GM23248 (cell line): Measurements from ENCODE around the gene RASL12. TPM values are rescaled to one million over a fixed set of nuclear protein-coding genes. Genes with fewer than 3 reads are reported as not detected.
"Not testable (repeated sequence)": the region's sequence is repeated elsewhere in the genome, so short reads cannot be mapped to it uniquely, and the experiment has no call there.

ENCODE experiments used
- DNase-seq: peaks from one replicate; pipeline ENCODE4 v3.0.0-alpha.2; 2015
- H2AFZ ChIP-seq: fragments of 200-600 bp; sonication (generic); 2 replicates; pipeline ENCODE4 v1.6.1; 2016; ENCODE audit warnings: antibody characterized with exemption
- H3F3A ChIP-seq: fragments of 200-600 bp; sonication (generic); 2 replicates; pipeline ENCODE4 v1.6.1; 2016; ENCODE audit warnings: mild to moderate bottlenecking, antibody characterized with exemption, mixed run types; ENCODE audit not compliant: insufficient read depth
- H3K27ac ChIP-seq: fragments of 200-600 bp; sonication (generic); 2 replicates; pipeline ENCODE4 v1.5.1; 2016; ENCODE audit warnings: mild to moderate bottlenecking
- H3K27me3 ChIP-seq: fragments of 200-600 bp; sonication (generic); replicated peaks from 2 replicates; pipeline ENCODE4 v1.6.1; 2016; ENCODE audit warnings: mild to moderate bottlenecking; ENCODE audit not compliant: insufficient read depth
- H3K36me3 ChIP-seq: fragments of 200-600 bp; sonication (generic); 2 replicates; pipeline ENCODE4 v1.6.1; 2016; ENCODE audit warnings: low read depth, mild to moderate bottlenecking
- H3K4me1 ChIP-seq: fragments of 200-600 bp; sonication (generic); 2 replicates; pipeline ENCODE4 v1.6.1; 2016; ENCODE audit warnings: mild to moderate bottlenecking; ENCODE audit not compliant: insufficient read depth
- H3K4me2 ChIP-seq: fragments of 200-600 bp; sonication (generic); one replicate; pipeline ENCODE4 v1.6.1; 2016; ENCODE audit warnings: mild to moderate bottlenecking; ENCODE audit not compliant: unreplicated experiment
- H3K4me3 ChIP-seq: fragments of 200-600 bp; sonication (generic); 2 replicates; pipeline ENCODE4 v1.5.1; 2016; ENCODE audit warnings: mild to moderate bottlenecking
- H3K79me2 ChIP-seq: fragments of 200-600 bp; sonication (generic); 2 replicates; pipeline ENCODE4 v1.6.1; 2016; ENCODE audit warnings: mild to moderate bottlenecking; ENCODE audit not compliant: insufficient read depth
- H3K9ac ChIP-seq: fragments of 200-600 bp; sonication (generic); 2 replicates; pipeline ENCODE4 v1.6.1; 2016; ENCODE audit warnings: mild to moderate bottlenecking
- H3K9me2 ChIP-seq: fragments of 200-600 bp; sonication (generic); 2 replicates; pipeline ENCODE4 v1.6.1; 2016; ENCODE audit warnings: mixed run types, mild to moderate bottlenecking, moderate library complexity; ENCODE audit not compliant: insufficient read depth
- H3K9me3 ChIP-seq: fragments of 200-600 bp; sonication (generic); one replicate; pipeline ENCODE4 v1.6.1; 2017; ENCODE audit warnings: low read depth
- H4K20me1 ChIP-seq: fragments of 200-600 bp; sonication (generic); 2 replicates; pipeline ENCODE4 v1.6.0; 2016; ENCODE audit not compliant: insufficient read depth
- EZH2 ChIP-seq: fragments of 200-600 bp; sonication (generic); IDR thresholded peaks from 2 replicates; pipeline ENCODE4 v1.6.1; 2018; ENCODE audit warnings: antibody characterized with exemption, mild to moderate bottlenecking; ENCODE audit not compliant: insufficient read depth, poor library complexity, severe bottlenecking
- EZH2phosphoT487 ChIP-seq: fragments of 200-600 bp; sonication (generic); IDR thresholded peaks from 2 replicates; pipeline ENCODE4 v1.6.1; 2018; ENCODE audit warnings: antibody characterized with exemption, moderate library complexity, mild to moderate bottlenecking, low read depth; ENCODE audit not compliant: insufficient read depth
- WGBS, 2 experiments: methylation state at CpG; one replicate each; pipeline ENCODE4 v1.1.6; 2015 to 2017; ENCODE audit warnings: low lambda C conversion rate in 2 of 2, low coverage in 1 of 2; ENCODE audit errors: missing lambda C conversion rate in 2 of 2; 5-methylcytosine and 5-hydroxymethylcytosine counted together
- in situ Hi-C: fragments of 300-500 bp; cut with MboI; formaldehyde crosslinking; loops from 2 replicates; pipeline ENCODE4 v1.15.0; 2020
- polyA plus RNA-seq: library from polyadenylated mRNA; unstranded; fragments of >200 nt; fragmentation: Nextera tagmentation; extraction: Ambion mirVana; gene quantifications from 2 replicates; pipeline ENCODE4 v1.2.1, GENCODE V29; 2016
- total RNA-seq: library from RNA; depleted of rRNA; stranded (reverse); fragments of >200 nt; shearing (Covaris generic); gene quantifications from 2 replicates; pipeline ENCODE4 v1.2.3, GENCODE V29; 2014

RASL12 gene
- total and polyA plus RNA-seq, 2 experiments from 2014 or later = not detected

GRCh38 chr15:65079580-65079979 is 11.8 kb upstream of the RASL12 start:
- Histone ChIP-seq H3K9me2 (no peaks in the 10 kb centered on the region), H3K27me3 (peaks cover 12% of the 10 kb centered on the region; the same call in 1 of the 2 replicates), H3K79me2 (no peaks in the 10 kb centered on the region), H3K4me3 (no peak overlapping the region), H2AFZ (no peak overlapping the region), H3K9me3 (no peaks in the 10 kb centered on the region), H3K9ac (no peak overlapping the region), H3F3A (no peaks in the 10 kb centered on the region), H3K36me3 (no peaks in the 10 kb centered on the region), H3K27ac (no peak overlapping the region), H3K4me2 (no peak overlapping the region), H3K4me1 (no peaks in the 10 kb centered on the region), H4K20me1 (no peaks in the 10 kb centered on the region)
- TF ChIP-seq EZH2phosphoT487 = no peak
- no peak for TF ChIP-seq EZH2
- in situ Hi-C loops = no loop called here
- DNase-seq = no peak
- WGBS, 2 experiments = 72 to 76% methylated on average over 5 of the region's 5 CpGs

GRCh38 chr15:65077981-65078352 is 10.2 kb upstream of the RASL12 start:
- Histone ChIP-seq H3K27me3 (peaks cover 9% of the 10 kb centered on the region; the same call in 1 of the 2 replicates), H3K9me3 (no peaks in the 10 kb centered on the region), H4K20me1 (no peaks in the 10 kb centered on the region), H3K36me3 (no peaks in the 10 kb centered on the region), H3K9me2 (no peaks in the 10 kb centered on the region), H3K27ac (no peak overlapping the region), H3F3A (no peaks in the 10 kb centered on the region), H3K79me2 (no peaks in the 10 kb centered on the region), H3K4me2 (no peak overlapping the region), H3K9ac (no peak overlapping the region), H3K4me3 (no peak overlapping the region), H3K4me1 (no peaks in the 10 kb centered on the region), H2AFZ (peak overlapping the region; percentile 52; the same call in 1 of the 2 replicates)
- 9 to 10% methylated on average over 9 to 24 of the region's 24 CpGs for WGBS, 2 experiments
- peak; percentile 84 for DNase-seq
- in situ Hi-C loops = no loop called here
- TF ChIP-seq EZH2phosphoT487 (no peak), EZH2 (no peak)

- Histone ChIP-seq H3K36me3 (no peaks in the 10 kb centered on the region), H3K79me2 (no peaks in the 10 kb centered on the region), H3K4me1 (no peaks in the 10 kb centered on the region), H3K27me3 (peaks cover 9% of the 10 kb centered on the region; the same call in 1 of the 2 replicates), H4K20me1 (no peaks in the 10 kb centered on the region), H3K27ac (no peak overlapping the region), H3K4me2 (no peak overlapping the region), H2AFZ (no peak overlapping the region), H3K4me3 (no peak overlapping the region), H3F3A (no peaks in the 10 kb centered on the region), H3K9me3 (no peaks in the 10 kb centered on the region), H3K9me2 (no peaks in the 10 kb centered on the region), H3K9ac (no peak overlapping the region)
- in situ Hi-C loops = no loop called here
- TF ChIP-seq EZH2 (no peak), EZH2phosphoT487 (no peak)
- DNase-seq = no peak
- WGBS, 2 experiments = 49 to 53% methylated on average over 47 to 59 of the region's 85 CpGs
Measured at GRCh38 chr15:65077291-65077980, 9.6 kb upstream of the RASL12 start.

- Histone ChIP-seq H2AFZ (no peak within 1 kb of the TSS), H3K27ac (no peak within 1 kb of the TSS), H3K9me3 (no peaks in the 10 kb centered on the region), H3K4me1 (peaks cover 7% of the 10 kb centered on the region), H4K20me1 (no peaks in the 10 kb centered on the region), H3F3A (no peaks in the 10 kb centered on the region), H3K4me2 (no peak within 1 kb of the TSS), H3K4me3 (no peak within 1 kb of the TSS), H3K9ac (no peak within 1 kb of the TSS), H3K9me2 (no peaks in the 10 kb centered on the region), H3K79me2 (no peaks in the 10 kb centered on the region), H3K27me3 (peaks cover 9% of the 10 kb centered on the region; the same call in 1 of the 2 replicates), H3K36me3 (no peaks in the 10 kb centered on the region)
- DNase-seq = no peak
- WGBS, 2 experiments = 78 to 87% methylated on average over 40 to 57 of the region's 73 CpGs
- in situ Hi-C loops = no loop called here
- no peak for TF ChIP-seq EZH2phosphoT487
- no peak for TF ChIP-seq EZH2
Measured at GRCh38 chr15:65076486-65077290, 8.9 kb upstream of the RASL12 start, which contains the start of gene KBTBD13. KBTBD13 (plus strand) TSS chr15:65076746; CDS start chr15:65076816, 70 bp downstream.

- in situ Hi-C loops, H4K20me1 ChIP-seq, H3K27me3 ChIP-seq, H3F3A ChIP-seq, H3K9me3 ChIP-seq, H2AFZ ChIP-seq, H3K36me3 ChIP-seq, H3K27ac ChIP-seq, H3K9ac ChIP-seq, DNase-seq, H3K4me2 ChIP-seq, H3K79me2 ChIP-seq, H3K9me2 ChIP-seq, H3K4me3 ChIP-seq: not testable (repeated sequence)
- H3K4me1 ChIP-seq = peaks cover 10% of the 10 kb centered on the region
- 94 to 96% methylated on average over 12 of the region's 12 CpGs for WGBS, 2 experiments
Measured at GRCh38 chr15:65075607-65076395, 8.0 kb upstream of the RASL12 start.

- H4K20me1 ChIP-seq, H2AFZ ChIP-seq, in situ Hi-C loops, H3K4me3 ChIP-seq, H3K27ac ChIP-seq, H3K36me3 ChIP-seq, H3K9me3 ChIP-seq, H3F3A ChIP-seq, DNase-seq, H3K9ac ChIP-seq, H3K79me2 ChIP-seq, H3K27me3 ChIP-seq, H3K4me2 ChIP-seq, H3K9me2 ChIP-seq: not testable (repeated sequence)
- WGBS, 2 experiments = 92 to 95% methylated on average over 12 to 20 of the region's 22 CpGs
- peaks cover 15% of the 10 kb centered on the region for H3K4me1 ChIP-seq
Measured at GRCh38 chr15:65074946-65075345, 7.2 kb upstream of the RASL12 start.
